Astrocyte (in vitro differentiated cells and primary cell): ENCODE measurements around the gene CBY3.
"Not testable (repeated sequence)": the region's sequence is repeated elsewhere in the genome, so short reads cannot be mapped to it uniquely, and the experiment has no call there.

ENCODE experiments used
- EZH2 ChIP-seq: IDR thresholded peaks from 2 replicates; pipeline ENCODE4 v1.6.1; 2012; ENCODE audit warnings: mild to moderate bottlenecking, low read length, inconsistent platforms; ENCODE audit not compliant: insufficient read depth
- TF ChIP-seq, protein P1 (sequence below): IDR thresholded peaks from 2 replicates; pipeline ENCODE4 v1.5.1; 2011; ENCODE audit warnings: low read depth, mild to moderate bottlenecking, inconsistent platforms, low read length, moderate library complexity; ENCODE audit not compliant: insufficient read depth

DNA sequence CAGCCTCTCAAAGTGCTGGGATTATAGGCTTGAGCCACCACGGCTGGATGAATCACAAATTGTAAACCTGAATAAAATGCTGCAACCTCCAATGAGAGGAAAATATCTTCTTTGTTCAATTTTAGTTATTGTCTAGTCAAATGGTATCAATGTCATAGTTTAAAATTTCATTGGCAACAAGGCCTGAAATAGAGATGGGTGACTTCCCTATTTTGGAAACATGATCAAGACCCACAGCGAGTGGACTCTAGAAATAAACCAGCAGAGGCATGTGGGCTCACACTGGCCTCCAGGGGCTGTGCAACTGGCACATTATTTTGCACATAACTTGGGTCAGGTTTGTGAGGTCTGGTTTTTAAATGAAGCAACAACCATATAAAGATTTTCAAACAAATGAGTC lies 27.7 kb downstream of the CBY3 start:
- TF ChIP-seq EZH2 = not testable (repeated sequence)
- TF ChIP-seq, protein P1, sequence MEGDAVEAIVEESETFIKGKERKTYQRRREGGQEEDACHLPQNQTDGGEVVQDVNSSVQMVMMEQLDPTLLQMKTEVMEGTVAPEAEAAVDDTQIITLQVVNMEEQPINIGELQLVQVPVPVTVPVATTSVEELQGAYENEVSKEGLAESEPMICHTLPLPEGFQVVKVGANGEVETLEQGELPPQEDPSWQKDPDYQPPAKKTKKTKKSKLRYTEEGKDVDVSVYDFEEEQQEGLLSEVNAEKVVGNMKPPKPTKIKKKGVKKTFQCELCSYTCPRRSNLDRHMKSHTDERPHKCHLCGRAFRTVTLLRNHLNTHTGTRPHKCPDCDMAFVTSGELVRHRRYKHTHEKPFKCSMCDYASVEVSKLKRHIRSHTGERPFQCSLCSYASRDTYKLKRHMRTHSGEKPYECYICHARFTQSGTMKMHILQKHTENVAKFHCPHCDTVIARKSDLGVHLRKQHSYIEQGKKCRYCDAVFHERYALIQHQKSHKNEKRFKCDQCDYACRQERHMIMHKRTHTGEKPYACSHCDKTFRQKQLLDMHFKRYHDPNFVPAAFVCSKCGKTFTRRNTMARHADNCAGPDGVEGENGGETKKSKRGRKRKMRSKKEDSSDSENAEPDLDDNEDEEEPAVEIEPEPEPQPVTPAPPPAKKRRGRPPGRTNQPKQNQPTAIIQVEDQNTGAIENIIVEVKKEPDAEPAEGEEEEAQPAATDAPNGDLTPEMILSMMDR = not testable (repeated sequence)
